Hindlimb muscle (tissue), 1 donor: ENCODE results near the gene RHD. TPM values are rescaled to one million over a fixed set of nuclear protein-coding genes. Genes with fewer than 3 reads are reported as not detected.
A peak's percentile ranks its signal among the peaks of the same experiment; 100 is the strongest.
"Not testable (repeated sequence)": the region's sequence is repeated elsewhere in the genome, so short reads cannot be mapped to it uniquely, and the experiment has no call there.

Source experiments
- DNase-seq: peaks from one replicate; pipeline ENCODE4 v3.0.0-alpha.2; 2013
- polyA plus RNA-seq: library from polyadenylated mRNA; unstranded; fragments of 120-200 nt; gene quantifications from one replicate; pipeline ENCODE4 v1.2.1, GENCODE V29; 2013; ENCODE audit not compliant: insufficient read length

The RHD gene
- polyA plus RNA-seq, 1 donor, result 0.30 TPM

- DNase-seq, result no peak
Measured at GRCh38 chr1:25356848-25357247, 84.5 kb downstream of the RHD start.

GRCh38 chr1:25360596-25361581 is 88.6 kb downstream of the RHD start:
- DNase-seq, result no peak

- DNase-seq, result no peak
Measured at GRCh38 chr1:25361901-25362300, 89.6 kb downstream of the RHD start.

GRCh38 chr1:25362634-25363559 is 90.6 kb downstream of the RHD start:
- not testable (repeated sequence) for DNase-seq

GRCh38 chr1:25369241-25369640 is 96.9 kb downstream of the RHD start:
- DNase-seq, result no peak

- not testable (repeated sequence) for DNase-seq
Measured at GRCh38 chr1:25369691-25370271, 97.5 kb downstream of the RHD start.

GRCh38 chr1:25371757-25372156 is 99.4 kb downstream of the RHD start:
- peak; percentile 15 for DNase-seq

GRCh38 chr1:25378367-25378766 is 106.1 kb downstream of the RHD start:
- not testable (repeated sequence) for DNase-seq

Other genes with a start within 250 kb of the RHD start
- gene SYF2, start 40.0 kb upstream of the RHD start, polyA plus RNA-seq, result 54.1 TPM
- gene RSRP1, start 25.1 kb upstream of the RHD start, polyA plus RNA-seq, result 60.9 TPM
- 54.2 TPM for gene TMEM50A, start 65.8 kb downstream of the RHD start, polyA plus RNA-seq
- gene RHCE, start 148.3 kb downstream of the RHD start, polyA plus RNA-seq, result 2.6 TPM
- gene MACO1, start 158.4 kb downstream of the RHD start, polyA plus RNA-seq, result 20.0 TPM